SK-N-SH (cell line): ENCODE data around the gene WDR83.

Source experiments
- EP300 ChIP-seq, 2 experiments: IDR thresholded peaks; 2 replicates each; pipeline versions ENCODE4 v1.4.0 to v1.6.1; 2012; ENCODE audit warnings: borderline replicate concordance in 1 of 2, low read depth in 1 of 2, low read length in 1 of 2
- RCOR1 ChIP-seq: fragments of 150-350 bp; IDR thresholded peaks from 2 replicates; pipeline ENCODE4 v1.6.1; 2017; ENCODE audit warnings: antibody characterized with exemption, low read length
- USF1 ChIP-seq: IDR thresholded peaks from 2 replicates; pipeline ENCODE4 v1.4.0; 2012; ENCODE audit warnings: low read depth, borderline replicate concordance

GRCh38 chr19:12655546-12655945, 11.1 kb upstream of the WDR83 start:
- TF ChIP-seq RCOR1 = no peak
- no peak for TF ChIP-seq USF1
- no peak for TF ChIP-seq EP300 (IDR thresholded peaks at IDR 0.05; ENCODE audit: borderline replicate concordance in 1 of 2, low read depth in 1 of 2, low read length in 1 of 2)
